HG03457 (cell line): Measurements from ENCODE around the gene CDH12.
"Not testable (repeated sequence)": the region's sequence is repeated elsewhere in the genome, so short reads cannot be mapped to it uniquely, and the experiment has no call there.

Experiments
- ATAC-seq: cut with Tn5 transposase; IDR thresholded peaks from one replicate; pipeline ENCODE4 v1.9.1; 2021; ENCODE audit warnings: moderate number of reproducible peaks; ENCODE audit not compliant: unreplicated experiment

The CDH12 gene

GRCh38 chr5:22319798-22320197, 533.3 kb downstream of the CDH12 start:
- ATAC-seq = no peak

- ATAC-seq = no peak
These were observed 536.9 kb downstream of the CDH12 start for GRCh38 chr5:22316294-22316693.

- ATAC-seq = not testable (repeated sequence)
These were observed 538.1 kb downstream of the CDH12 start for GRCh38 chr5:22315052-22315451.

DNA sequence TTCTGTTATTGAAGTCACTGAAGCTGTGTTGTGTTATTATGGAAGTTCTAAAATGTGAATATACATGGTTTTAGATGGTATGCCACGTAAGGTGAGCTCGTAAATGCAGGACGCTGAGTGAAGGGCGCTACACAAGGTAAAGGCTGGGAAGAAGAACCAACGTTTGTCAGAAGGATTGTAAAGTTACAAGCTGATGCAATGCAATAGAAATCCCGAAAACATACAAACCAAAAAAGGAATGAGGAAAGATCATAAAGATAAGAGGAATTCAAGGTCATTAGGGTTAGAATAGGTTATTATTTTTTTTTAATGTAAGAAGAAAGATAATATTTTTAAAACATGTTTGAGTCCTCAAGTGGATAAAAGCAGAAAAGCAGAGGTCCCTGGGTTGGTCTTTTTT, 538.6 kb downstream of the CDH12 start:
- ATAC-seq = no peak

DNA sequence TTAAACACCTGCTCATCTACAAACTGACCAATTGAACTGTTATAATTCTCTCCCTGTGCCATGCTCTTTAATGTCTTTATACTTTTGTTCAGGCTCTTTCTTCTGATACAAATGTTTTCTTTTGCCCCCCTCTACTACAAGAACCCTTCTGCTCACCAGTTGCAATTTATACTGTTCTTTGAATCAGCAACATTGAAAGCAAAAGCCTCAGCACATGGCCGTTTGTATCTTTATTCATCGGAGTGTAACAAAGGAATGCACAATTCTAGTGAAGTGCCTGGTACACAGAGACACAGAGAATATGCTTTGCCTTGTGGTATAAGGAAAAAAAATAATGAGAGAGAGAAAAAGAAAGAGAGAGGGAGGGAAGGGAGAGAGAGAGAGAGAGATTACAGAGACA, 547.1 kb downstream of the CDH12 start:
- no peak for ATAC-seq

DNA sequence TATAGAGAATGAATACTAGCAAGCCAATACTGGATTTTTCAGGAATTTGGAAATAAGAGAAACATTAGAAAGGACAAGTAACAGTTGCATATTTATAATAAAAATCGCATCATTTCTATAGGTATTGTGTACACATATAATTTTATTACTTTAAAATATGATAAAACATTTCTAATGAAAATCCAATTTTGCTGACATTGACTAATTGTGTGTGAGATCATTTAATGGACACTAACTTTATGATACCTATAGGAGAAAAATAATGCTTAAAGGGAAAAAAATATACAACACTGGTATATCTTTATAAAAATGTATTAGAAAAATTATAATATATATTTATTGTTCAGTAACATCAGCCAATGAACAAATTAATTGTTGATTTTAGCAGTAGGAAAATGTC, 557.3 kb downstream of the CDH12 start:
- ATAC-seq = no peak

DNA sequence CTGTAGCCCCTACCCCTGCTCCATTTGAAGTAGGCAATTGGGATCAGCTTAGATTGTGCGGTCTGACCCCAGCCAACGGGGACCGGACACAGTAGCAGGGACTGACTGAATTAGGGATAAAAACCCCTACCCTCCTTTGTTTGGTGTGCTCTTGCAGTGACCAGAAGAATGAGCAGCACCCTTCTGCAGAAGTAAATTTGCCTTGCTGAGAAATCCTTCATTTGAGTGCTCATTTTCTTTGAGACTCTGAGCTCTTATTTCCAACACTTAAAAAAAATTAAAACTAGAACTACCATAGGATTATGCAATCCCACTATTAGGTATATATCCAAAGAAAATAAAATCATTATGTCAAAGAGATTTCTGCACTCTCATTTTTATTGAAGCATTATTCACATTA, 560.0 kb downstream of the CDH12 start:
- no peak for ATAC-seq

- no peak for ATAC-seq
These were observed 575.0 kb downstream of the CDH12 start for GRCh38 chr5:22278164-22278563.

DNA sequence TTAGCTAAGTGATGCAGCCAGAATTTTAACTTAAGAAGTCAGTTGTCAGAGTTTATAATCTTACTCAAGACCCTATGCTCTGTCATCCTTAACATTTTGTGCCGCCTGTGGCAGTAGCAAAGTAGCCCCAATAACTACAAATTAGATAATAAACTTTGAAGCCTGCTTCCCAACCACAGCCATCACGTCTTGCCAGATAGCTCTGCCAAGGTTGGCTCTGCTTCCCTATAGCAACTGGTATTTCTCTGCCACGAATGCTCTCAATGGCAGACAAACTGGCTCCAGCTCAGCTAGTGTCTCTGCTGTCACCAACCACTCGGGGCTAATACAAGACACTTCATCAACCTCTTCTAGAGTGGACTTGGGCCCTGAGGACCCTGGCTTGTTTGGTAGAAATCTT, 576.1 kb downstream of the CDH12 start:
- ATAC-seq = no peak

GRCh38 chr5:22265855-22266254, 587.3 kb downstream of the CDH12 start:
- ATAC-seq = not testable (repeated sequence)

DNA sequence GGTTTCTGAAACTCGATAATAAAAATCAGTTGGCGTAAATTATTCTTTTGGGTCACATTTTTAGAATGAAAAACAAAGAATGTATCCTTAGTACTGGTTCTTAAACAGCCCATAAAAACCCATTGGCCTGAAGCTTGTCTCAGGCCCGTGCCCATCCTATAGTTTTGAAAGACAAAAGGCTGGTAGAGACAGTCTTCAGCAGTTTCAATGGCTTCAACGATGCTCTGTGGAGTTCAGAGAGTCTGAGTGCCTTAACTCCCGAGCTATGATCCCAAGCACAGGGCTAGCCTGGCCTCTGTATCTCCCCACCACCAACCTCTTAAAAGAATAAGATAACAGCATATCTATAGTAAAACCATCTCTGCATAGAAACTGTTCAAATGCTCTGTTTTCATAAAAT, 595.0 kb downstream of the CDH12 start:
- ATAC-seq = no peak

GRCh38 chr5:22250528-22250927, 602.6 kb downstream of the CDH12 start:
- no peak for ATAC-seq

- no peak for ATAC-seq
These were observed 603.9 kb downstream of the CDH12 start for GRCh38 chr5:22249209-22249729.

- no peak for ATAC-seq
These were observed 607.4 kb downstream of the CDH12 start for GRCh38 chr5:22245770-22246169.

GRCh38 chr5:22242532-22242931, 610.6 kb downstream of the CDH12 start:
- no peak for ATAC-seq

GRCh38 chr5:22238047-22238446, 615.1 kb downstream of the CDH12 start:
- ATAC-seq = no peak

GRCh38 chr5:22226423-22226822, 626.7 kb downstream of the CDH12 start:
- ATAC-seq = no peak

GRCh38 chr5:22223079-22223478, 630.1 kb downstream of the CDH12 start:
- no peak for ATAC-seq

DNA sequence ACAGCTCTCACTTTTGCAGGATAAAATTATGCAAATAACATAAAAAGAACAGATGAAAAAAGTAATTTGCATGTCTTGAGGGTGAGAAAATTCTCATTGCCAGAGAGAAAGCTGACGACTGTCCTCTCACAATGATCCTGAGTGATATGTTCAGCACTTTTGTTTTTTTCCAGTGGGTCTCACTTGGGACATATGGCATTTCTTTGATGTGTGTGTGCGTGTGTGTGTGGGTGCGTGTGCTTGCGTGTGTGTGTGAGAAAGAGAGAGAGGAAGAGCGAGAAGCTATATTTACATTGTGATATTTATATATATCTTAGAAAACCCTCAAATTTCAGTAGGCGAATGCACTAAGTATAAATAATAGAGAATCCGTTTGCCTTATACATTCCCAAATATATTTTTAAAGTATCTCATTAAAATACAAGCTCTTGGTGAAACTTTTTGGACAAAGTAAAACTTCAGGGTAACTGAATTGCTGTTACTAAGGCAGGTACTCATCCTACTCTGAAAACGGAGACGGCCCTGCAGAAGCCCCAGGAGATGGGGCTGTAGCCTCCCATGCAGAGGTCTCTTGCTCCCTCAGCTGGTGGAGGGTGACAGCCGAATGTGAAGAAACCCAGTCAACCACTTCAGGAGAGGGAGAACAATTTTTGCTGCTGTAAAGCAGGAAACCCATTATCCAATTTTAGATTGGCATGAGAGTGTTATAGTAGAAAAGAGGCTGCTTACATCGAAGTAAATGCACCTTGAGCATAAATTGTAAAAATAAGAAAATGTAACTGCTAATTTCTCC, 639.2 kb downstream of the CDH12 start:
- not testable (repeated sequence) for ATAC-seq

DNA sequence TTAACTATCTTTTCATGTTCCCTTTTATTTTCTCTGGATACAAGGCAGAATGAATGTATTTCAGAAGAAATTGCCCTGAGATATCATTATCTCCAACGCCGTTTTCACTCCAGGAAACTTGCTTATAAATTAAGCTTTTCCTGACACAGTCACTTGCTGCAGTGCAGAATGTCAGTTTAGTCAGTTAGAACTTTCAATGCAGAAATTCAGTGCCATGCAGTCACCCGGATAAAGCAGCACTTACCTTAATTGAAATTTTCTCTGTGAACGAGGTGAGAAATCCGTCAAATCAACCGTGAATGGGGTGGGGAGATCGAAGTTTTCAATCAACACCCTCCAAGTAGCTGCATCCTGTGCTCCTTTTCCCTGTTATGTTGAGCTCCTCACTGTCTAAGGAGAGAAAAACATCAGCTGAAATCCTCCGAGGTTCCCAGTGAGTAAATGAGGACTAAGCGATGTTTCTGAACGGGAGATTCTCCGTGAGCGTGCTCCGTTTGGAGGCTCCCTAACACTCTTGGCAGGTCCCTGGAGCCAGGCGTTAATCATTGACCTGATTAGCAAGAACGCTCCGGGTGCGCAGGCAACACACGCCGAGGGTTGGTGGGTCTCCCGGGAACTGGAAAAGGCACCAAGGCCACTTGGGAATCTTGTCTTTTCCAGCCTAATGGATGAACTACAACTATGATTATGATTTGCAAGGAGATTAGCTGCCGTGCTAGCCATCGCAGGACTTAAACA, 640.7 kb downstream of the CDH12 start:
- ATAC-seq = not testable (repeated sequence)

DNA sequence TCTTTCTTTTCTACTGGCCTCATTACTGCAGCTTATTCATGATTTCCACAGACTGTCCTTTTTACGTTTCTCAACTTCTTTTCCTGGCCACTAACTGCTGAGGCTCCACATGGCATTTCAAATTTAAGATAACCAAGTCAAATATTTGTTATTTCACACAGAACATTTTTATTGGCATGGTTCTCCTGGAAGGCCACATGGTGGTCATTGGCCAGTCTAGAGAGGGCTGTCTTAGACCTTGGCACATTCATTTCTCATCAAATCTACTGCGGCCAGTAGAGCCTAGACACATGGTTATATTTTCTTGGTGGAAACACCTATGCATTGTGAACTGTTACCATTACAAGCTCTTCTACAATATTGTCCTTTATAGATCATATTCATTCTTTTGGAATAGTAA, 644.7 kb downstream of the CDH12 start:
- not testable (repeated sequence) for ATAC-seq

DNA sequence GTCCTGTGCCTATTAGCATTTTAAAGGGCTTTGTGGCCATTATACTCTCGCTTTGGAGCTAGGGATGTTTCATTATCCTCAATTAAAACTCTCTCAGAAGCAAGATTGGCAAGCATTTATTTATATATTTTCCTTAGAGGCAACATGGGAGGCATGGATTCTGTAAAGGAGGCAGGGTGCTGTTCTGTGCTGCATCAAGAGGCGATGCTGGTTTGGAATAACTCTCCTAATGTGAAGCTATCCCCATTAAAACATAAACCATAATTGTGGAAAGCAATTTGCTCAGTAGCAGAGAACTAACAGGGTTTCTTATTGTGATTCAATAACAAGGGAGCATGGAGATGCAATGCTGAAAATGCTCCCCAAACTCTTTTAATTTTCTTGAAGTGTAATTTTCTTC, 664.5 kb downstream of the CDH12 start:
- not testable (repeated sequence) for ATAC-seq
